Measurements from ENCODE around the gene VPS13A.

Gene VPS13A

DNA sequence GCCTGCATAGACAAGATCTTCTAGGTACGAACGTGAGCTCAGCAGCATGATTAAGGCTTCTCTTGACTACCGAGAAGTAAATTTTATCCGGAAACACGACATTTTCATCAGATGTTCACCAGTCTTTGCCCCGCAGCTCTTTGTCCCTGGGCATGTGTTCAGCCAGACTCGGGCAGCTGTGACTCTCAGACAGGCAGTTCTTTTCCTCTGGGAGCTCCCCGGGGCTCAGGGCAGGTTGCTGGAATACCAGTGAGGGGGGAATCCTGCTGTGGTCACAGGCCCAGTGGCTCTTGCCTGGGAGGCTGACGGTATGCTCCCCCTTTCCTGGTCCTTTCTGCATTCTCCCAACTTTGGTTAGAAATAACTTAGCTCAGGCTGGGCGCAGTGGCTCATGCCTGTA is 284.7 kb downstream of the VPS13A start:
- in situ Hi-C loops (cut with MboI; ENCODE audit: low pct_unique_long_range_greater_than_20kb, low sequenced_read_pairs, unreplicated experiment): loop anchor here (25.0 kb wide), 1 partner anchor 275 kb away; no protein-coding TSS in a partner anchor
- TF ChIP-seq, protein P1, sequence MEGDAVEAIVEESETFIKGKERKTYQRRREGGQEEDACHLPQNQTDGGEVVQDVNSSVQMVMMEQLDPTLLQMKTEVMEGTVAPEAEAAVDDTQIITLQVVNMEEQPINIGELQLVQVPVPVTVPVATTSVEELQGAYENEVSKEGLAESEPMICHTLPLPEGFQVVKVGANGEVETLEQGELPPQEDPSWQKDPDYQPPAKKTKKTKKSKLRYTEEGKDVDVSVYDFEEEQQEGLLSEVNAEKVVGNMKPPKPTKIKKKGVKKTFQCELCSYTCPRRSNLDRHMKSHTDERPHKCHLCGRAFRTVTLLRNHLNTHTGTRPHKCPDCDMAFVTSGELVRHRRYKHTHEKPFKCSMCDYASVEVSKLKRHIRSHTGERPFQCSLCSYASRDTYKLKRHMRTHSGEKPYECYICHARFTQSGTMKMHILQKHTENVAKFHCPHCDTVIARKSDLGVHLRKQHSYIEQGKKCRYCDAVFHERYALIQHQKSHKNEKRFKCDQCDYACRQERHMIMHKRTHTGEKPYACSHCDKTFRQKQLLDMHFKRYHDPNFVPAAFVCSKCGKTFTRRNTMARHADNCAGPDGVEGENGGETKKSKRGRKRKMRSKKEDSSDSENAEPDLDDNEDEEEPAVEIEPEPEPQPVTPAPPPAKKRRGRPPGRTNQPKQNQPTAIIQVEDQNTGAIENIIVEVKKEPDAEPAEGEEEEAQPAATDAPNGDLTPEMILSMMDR (IDR thresholded peaks at IDR 0.05; ENCODE audit: extremely low read depth, insufficient read depth, missing control alignments): no peak
- no peak for DNase-seq (ENCODE audit: low spot score)

DNA sequence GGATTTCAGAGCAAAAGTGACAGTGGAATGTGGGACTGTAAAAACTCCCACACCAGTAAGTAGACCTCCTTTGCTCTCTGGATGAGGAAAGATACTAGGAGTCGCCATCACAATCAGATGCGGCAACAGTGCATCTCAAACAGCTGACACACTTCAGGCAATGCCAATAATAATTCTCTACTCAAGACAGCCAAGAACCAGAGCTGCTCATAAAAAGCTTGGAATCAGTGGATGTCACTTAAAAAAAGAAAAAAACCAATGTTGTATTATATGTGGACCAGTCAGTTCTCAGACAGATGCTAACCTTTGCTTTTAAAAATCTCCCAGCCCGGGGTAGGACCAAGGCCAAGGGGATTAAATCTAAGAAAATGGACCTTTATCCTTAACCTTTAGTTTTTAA is 285.8 kb downstream of the VPS13A start:
- no peak for DNase-seq (ENCODE audit: low spot score)
- in situ Hi-C loops (cut with MboI; ENCODE audit: low pct_unique_long_range_greater_than_20kb, low sequenced_read_pairs, unreplicated experiment): loop anchor here (25.0 kb wide), 1 partner anchor 274 kb away; no protein-coding TSS in a partner anchor
- TF ChIP-seq, protein P1 (IDR thresholded peaks at IDR 0.05; ENCODE audit: extremely low read depth, insufficient read depth, missing control alignments): no peak

DNA sequence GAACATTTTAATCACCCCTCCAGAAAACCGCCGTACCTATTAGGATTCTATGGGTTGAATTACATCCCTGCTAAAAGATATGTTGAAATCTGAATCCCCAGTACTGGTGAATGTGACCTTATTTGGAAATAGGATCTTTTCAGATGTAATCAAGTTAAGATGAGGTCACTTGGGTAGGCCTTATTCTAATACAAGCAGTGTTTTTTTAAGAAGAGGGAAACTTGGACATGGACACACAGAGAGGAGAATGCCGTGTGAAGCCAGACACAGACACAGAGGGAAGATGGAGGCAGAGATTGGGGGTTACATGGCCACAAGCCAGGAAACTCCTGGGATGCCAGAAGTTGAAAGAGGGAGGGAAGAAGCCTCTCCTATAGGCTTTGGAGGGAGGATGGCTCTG is 287.3 kb downstream of the VPS13A start:
- TF ChIP-seq, protein P1 (IDR thresholded peaks at IDR 0.05; ENCODE audit: extremely low read depth, insufficient read depth, missing control alignments): no peak
- DNase-seq (ENCODE audit: low spot score): no peak
- in situ Hi-C loops (cut with MboI; ENCODE audit: low pct_unique_long_range_greater_than_20kb, low sequenced_read_pairs, unreplicated experiment): loop anchor here (25.0 kb wide), 1 partner anchor 273 kb away; no protein-coding TSS in a partner anchor

DNA sequence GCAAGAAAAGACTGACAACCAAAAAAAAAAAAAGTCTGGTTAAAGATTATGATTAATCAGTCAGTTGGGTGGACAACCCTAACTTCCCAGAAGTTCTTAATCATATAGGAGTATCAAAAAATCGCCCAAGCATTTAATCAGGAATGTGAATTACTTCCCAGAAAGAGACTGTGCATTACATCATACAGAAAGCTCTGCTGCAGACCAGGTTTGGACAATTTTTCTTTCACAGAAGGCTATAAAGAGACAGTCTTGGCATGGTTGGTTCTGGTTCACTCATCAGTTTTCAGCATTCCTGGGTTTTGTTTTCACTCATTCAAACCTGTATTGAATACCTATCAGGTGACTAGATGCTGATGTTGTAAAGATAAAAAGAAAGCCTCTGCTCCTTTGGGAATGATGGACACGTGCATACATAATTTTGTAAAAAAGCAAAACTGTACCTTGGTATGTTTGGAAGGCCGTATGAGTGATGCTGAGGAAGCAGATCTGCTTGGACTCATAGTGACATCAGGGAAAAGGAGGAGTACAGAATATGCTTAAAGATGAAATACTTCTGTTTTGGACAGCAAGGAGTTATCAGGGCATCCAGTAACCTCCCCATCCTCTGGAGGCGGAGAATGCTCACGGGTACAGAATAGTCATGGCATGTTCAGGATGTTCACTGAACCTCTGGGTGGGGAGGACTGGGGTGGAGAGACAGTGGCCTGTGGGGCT is 292.3 kb downstream of the VPS13A start:
- in situ Hi-C loops (cut with MboI; ENCODE audit: low pct_unique_long_range_greater_than_20kb, low sequenced_read_pairs, unreplicated experiment): loop anchor here (25.0 kb wide), 1 partner anchor 268 kb away; no protein-coding TSS in a partner anchor
- TF ChIP-seq, protein P1 (IDR thresholded peaks at IDR 0.05; ENCODE audit: extremely low read depth, insufficient read depth, missing control alignments): no peak
- no peak for DNase-seq (ENCODE audit: low spot score)
